GM12878 (cell line): ENCODE results near the gene DMKN. TPM values are rescaled to one million over a fixed set of nuclear protein-coding genes. Genes with fewer than 3 reads are reported as not detected.

Source experiments
- ATAC-seq: fragments of 200-7000 bp; cut with Tn5 transposase; 3 replicates; pipeline ENCODE4 v1.9.1; 2020; ENCODE audit warnings: mild to moderate bottlenecking, moderate library complexity
- BruUV-seq: library from RNA; stranded (reverse); fragments of 400-500 nt; replicated peaks from 2 replicates; lab custom pipeline; 2021; lab: Mats Ljungman, UMichigan
- CTCF ChIA-PET: fragments of 300-600 bp; sonication (Branson Sonifier 250); formaldehyde crosslinking; extraction: SDS; loops from one replicate; lab custom pipeline; 2021; ENCODE audit warnings: inconsistent platforms; lab: Yijun Ruan, JAX
- POLR2A ChIA-PET: fragments of 350-600 bp; formaldehyde crosslinking; extraction: SDS; loops from one replicate; lab custom pipeline; 2021; ENCODE audit warnings: inconsistent platforms; lab: Charles Lee
- RAD21 ChIA-PET: fragments of 300-600 bp; sonication (Branson Sonifier 250); formaldehyde crosslinking; loops from one replicate; lab custom pipeline; 2023; ENCODE audit warnings: antibody characterized with exemption; ENCODE audit not compliant: unreplicated experiment; lab: Charles Lee
- SMC1A ChIA-PET: fragments of 300-600 bp; sonication (Branson Sonifier 250); formaldehyde crosslinking; loops from one replicate; lab custom pipeline; 2023; ENCODE audit not compliant: unreplicated experiment, uncharacterized antibody; lab: Charles Lee
- DNase-seq: peaks from one replicate; pipeline ENCODE4 v3.0.0-alpha.2; 2011; ENCODE audit warnings: low read depth, low spot score
- FAIRE-seq: peaks from 3 replicates; lab custom pipeline; 2011; peaks lifted over from hg19 to GRCh38; lab: Jason Lieb, UNC
- H2AFZ ChIP-seq: 2 replicates; pipeline ENCODE4 v1.6.0; 2011; ENCODE audit warnings: low read depth, low read length, control low read depth; ENCODE audit not compliant: control insufficient read depth
- H3K27ac ChIP-seq: 2 replicates; pipeline ENCODE4 v1.5.1; 2011; ENCODE audit warnings: control low read depth; ENCODE audit not compliant: control insufficient read depth, insufficient read depth
- H3K27me3 ChIP-seq, 2 experiments: replicated peaks in 1 of 2; 2 replicates each; pipeline versions ENCODE4 v1.6.0 to v1.6.1; 2011; ENCODE audit warnings: low read length in 1 of 2; ENCODE audit not compliant: control insufficient read depth in 2 of 2, insufficient read depth in 2 of 2
- H3K36me3 ChIP-seq, 2 experiments: 2 replicates each; pipeline ENCODE4 v1.5.1; 2011; ENCODE audit warnings: low read length in 1 of 2; ENCODE audit not compliant: control insufficient read depth in 2 of 2, insufficient read depth in 2 of 2
- H3K4me1 ChIP-seq: 2 replicates; pipeline ENCODE4 v1.6.1; 2011; ENCODE audit warnings: mild to moderate bottlenecking, low read length, moderate library complexity, mixed read lengths; ENCODE audit not compliant: control insufficient read depth, insufficient read depth
- H3K4me2 ChIP-seq: 2 replicates; pipeline ENCODE4 v1.6.0; 2011; ENCODE audit warnings: control low read depth; ENCODE audit not compliant: control insufficient read depth, insufficient read depth
- H3K4me3 ChIP-seq: fragments of 200-600 bp; sonication (generic); 2 replicates; pipeline ENCODE4 v1.5.1; 2016
- H3K79me2 ChIP-seq: 2 replicates; pipeline ENCODE4 v1.6.0; 2011; ENCODE audit warnings: low read length; ENCODE audit not compliant: control insufficient read depth, insufficient read depth
- H3K9ac ChIP-seq: 2 replicates; pipeline ENCODE4 v1.8.0; 2011; ENCODE audit warnings: low read length, control low read depth, mixed read lengths; ENCODE audit not compliant: control insufficient read depth, insufficient read depth
- H3K9me3 ChIP-seq: replicated peaks from 3 replicates; pipeline ENCODE4 v1.5.1; 2011; ENCODE audit warnings: mild to moderate bottlenecking, low read length; ENCODE audit not compliant: control insufficient read depth, insufficient read depth
- H4K20me1 ChIP-seq: 2 replicates; pipeline ENCODE4 v1.6.0; 2011; ENCODE audit not compliant: control insufficient read depth, insufficient read depth
- DPF2 ChIP-seq: fragments of 450-650 bp; IDR thresholded peaks from 2 replicates; pipeline ENCODE4 v1.6.1; 2017; ENCODE audit warnings: mild to moderate bottlenecking
- EED ChIP-seq: sonication (generic); IDR thresholded peaks from 2 replicates; pipeline ENCODE4 v1.6.1; 2016; ENCODE audit warnings: antibody characterized with exemption, low read depth
- IKZF1 ChIP-seq: fragments of 450-650 bp; conservative IDR thresholded peaks from 2 replicates; pipeline ENCODE4 v1.6.1; 2017; ENCODE audit warnings: antibody characterized with exemption, mild to moderate bottlenecking
- RUNX3 ChIP-seq: IDR thresholded peaks from 2 replicates; pipeline ENCODE4 v1.6.1; 2012; ENCODE audit warnings: low read length, inconsistent platforms
- TCF3 ChIP-seq: IDR thresholded peaks from 2 replicates; pipeline ENCODE4 v1.6.1; 2012; ENCODE audit warnings: low read depth, mild to moderate bottlenecking, low read length, borderline replicate concordance; ENCODE audit not compliant: insufficient read depth
- WGBS: methylation state at CpG from one replicate; pipeline ENCODE4 v1.1.6; 2016; ENCODE audit warnings: low lambda C conversion rate; ENCODE audit not compliant: insufficient replicate concordance, insufficient coverage; ENCODE audit errors: missing lambda C conversion rate; 5-methylcytosine and 5-hydroxymethylcytosine counted together
- in situ Hi-C: fragments of 300-500 bp; cut with MboI; formaldehyde crosslinking; loops from 9 replicates; pipeline ENCODE4 v1.14.3; 2018; ENCODE audit warnings: mixed read lengths
- intact Hi-C: fragments of 100-400 bp; cut with micrococcal nuclease; formaldehyde crosslinking; loops from one replicate; pipeline ENCODE4 v1.14.2; 2022; ENCODE audit not compliant: unreplicated experiment
- polyA plus RNA-seq, 11 experiments: library from polyadenylated mRNA; depleted of rRNA in 4 of 11; unstranded in 6 of 11; stranded (reverse) in 5 of 11; fragments of >200 nt; fragmentation: Nextera tagmentation in 4 of 11; fragmentation: Illumina TruSeq in 1 of 11; extraction: Ambion mirVana in 4 of 11; extraction: Trizol in 1 of 11; gene quantifications; 1 replicate in 1 of 11; 2 replicates in 10 of 11; pipeline versions ENCODE4 v1.2.1 to v1.2.3, GENCODE V29; 2011 to 2016; ENCODE audit warnings: inconsistent platforms in 2 of 11, missing spikeins in 2 of 11, low read depth in 1 of 11
- total RNA-seq, 4 experiments: library from RNA; depleted of rRNA in 3 of 4; stranded (reverse); fragments of >200 nt in 3 of 4; fragmentation: Illumina TruSeq in 1 of 4; extraction: Trizol in 1 of 4; gene quantifications; 2 replicates each; pipeline versions ENCODE4 v1.2.1 to v1.2.3, GENCODE V29; 2013 to 2021
- TF ChIP-seq, protein P1 (sequence below): IDR thresholded peaks from 2 replicates; pipeline ENCODE4 v1.6.1; 2011; ENCODE audit warnings: mild to moderate bottlenecking, low read depth, low read length, moderate library complexity; ENCODE audit not compliant: insufficient replicate concordance

DMKN gene
- total and polyA plus RNA-seq, 10 of the 15 experiments (the other 5 are each of a cell fraction or from before 2014, with no cell fraction given) = 36.4 to 114 (median 58.6) TPM

DNA sequence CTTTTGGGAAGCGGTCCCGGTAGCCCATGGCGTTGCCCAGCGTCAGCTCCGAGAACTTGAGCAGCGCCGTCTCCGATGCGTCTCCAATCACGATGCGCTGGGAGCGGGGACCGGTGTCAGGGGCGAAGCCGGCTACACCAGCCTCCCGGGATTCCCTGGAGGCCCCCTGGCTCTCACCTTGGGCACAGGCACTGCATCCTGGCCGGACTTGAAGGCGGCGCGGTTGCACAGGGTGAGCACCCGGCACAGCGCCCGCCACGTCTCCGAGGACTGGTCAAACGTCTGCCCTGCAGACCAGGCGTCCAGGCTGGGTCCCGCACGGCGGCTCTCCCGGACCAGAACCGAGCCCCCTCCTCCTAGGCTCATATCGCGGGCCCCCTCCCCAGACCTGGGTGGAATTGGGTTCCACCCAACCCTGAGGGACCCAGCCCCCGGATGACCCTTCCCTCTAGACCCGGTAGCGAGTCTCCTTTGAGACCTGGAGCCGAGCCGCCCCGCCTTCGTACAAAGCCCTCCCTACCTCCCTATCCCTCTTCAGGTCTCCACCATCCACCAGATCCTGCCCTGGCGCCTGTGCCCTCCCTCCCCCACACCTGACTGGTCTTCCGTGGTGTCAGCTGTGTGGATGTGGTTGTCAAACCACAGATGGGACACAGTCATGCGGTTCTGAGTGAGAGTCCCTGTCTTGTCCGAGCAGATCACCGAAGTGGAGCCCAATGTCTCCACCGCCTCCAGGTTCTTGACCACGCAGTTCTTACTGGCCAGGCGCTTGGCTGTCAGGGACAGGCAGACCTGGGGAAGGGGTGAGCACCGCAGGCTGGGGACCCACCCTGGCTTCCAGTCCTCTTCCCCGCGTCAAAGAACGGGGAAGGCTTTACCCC is 45.2 kb upstream of the DMKN start:
- Histone ChIP-seq H3K9ac (no peak overlapping the region), H2AFZ (no peak overlapping the region), H4K20me1 (no peaks in the 10 kb centered on the region), H3K9me3 (no peaks in the 10 kb centered on the region; the same call in 2 of the 3 replicates), H3K4me1 (peaks cover 30% of the 10 kb centered on the region), H3K79me2 (no peaks in the 10 kb centered on the region), H3K27me3 (no peaks in the 10 kb centered on the region; a peak in 2 of 4 replicates), H3K27ac (no peak overlapping the region), H3K36me3 (no peaks in the 10 kb centered on the region; a peak in 1 of 4 replicates), H3K4me2 (peak overlapping the region; percentile 90), H3K4me3 (peak overlapping the region; percentile 36; the same call in 1 of the 2 replicates)
- in situ Hi-C loops = no loop called here
- DNase-seq (no peak), FAIRE-seq (no peak), ATAC-seq (peak; percentile 34)
- TF ChIP-seq DPF2 = 0 out of 2 replicates have a peak, but pooled peaks have one; percentile 15
- TF ChIP-seq EED = no peak
- no peak for TF ChIP-seq TCF3
- peak; percentile 76 for TF ChIP-seq RUNX3
- TF ChIP-seq, protein P1, sequence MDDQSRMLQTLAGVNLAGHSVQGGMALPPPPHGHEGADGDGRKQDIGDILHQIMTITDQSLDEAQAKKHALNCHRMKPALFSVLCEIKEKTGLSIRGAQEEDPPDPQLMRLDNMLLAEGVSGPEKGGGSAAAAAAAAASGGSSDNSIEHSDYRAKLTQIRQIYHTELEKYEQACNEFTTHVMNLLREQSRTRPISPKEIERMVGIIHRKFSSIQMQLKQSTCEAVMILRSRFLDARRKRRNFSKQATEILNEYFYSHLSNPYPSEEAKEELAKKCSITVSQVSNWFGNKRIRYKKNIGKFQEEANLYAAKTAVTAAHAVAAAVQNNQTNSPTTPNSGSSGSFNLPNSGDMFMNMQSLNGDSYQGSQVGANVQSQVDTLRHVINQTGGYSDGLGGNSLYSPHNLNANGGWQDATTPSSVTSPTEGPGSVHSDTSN = peak; percentile 13
- 0 out of 2 replicates have a peak, but pooled peaks have one; percentile 3 for TF ChIP-seq IKZF1
- BruUV-seq = no TSS peak
- 51% methylated on average over 48 of the region's 53 CpGs for WGBS
- CTCF ChIA-PET = interaction anchor here (0.6 to 2.6 kb wide), 4 partner anchors 10 to 143 kb away, joined by 3 to 17 read pairs (median 4); no protein-coding TSS in a partner anchor
- intact Hi-C loops = no loop called here
- POLR2A ChIA-PET = interaction anchor here (1.0 kb wide), 1 partner anchor 90 kb away, joined by 3 read pairs; the partner anchor contains the start of gene COX6B1
- SMC1A ChIA-PET = interaction anchor here (1.1 kb wide), 1 partner anchor 46 kb away, joined by 3 read pairs; no protein-coding TSS in a partner anchor
- RAD21 ChIA-PET = interaction anchor here (0.6 kb wide), 1 partner anchor 35 kb away, joined by 3 read pairs; no protein-coding TSS in a partner anchor
